Keratinocyte (primary cell): ENCODE results near the gene WNT3. TPM values are rescaled to one million over a fixed set of nuclear protein-coding genes. Genes with fewer than 3 reads are reported as not detected.
A peak's percentile ranks its signal among the peaks of the same experiment; 100 is the strongest.

Experiments
- DNase-seq: peaks from one replicate; pipeline ENCODE4 v3.0.0-alpha.2; 2011; ENCODE audit warnings: low read depth, missing footprints, low spot score
- FAIRE-seq: peaks from 2 replicates; lab custom pipeline; 2011; peaks lifted over from hg19 to GRCh38; lab: Jason Lieb, UNC
- H2AFZ ChIP-seq: 2 replicates; pipeline ENCODE4 v1.6.0; 2012; ENCODE audit warnings: low read length, control low read depth, inconsistent platforms; ENCODE audit not compliant: control insufficient read depth
- H3K27ac ChIP-seq: 2 replicates; pipeline ENCODE4 v1.5.1; 2011; ENCODE audit warnings: low read length; ENCODE audit not compliant: control insufficient read depth, insufficient read depth
- H3K27me3 ChIP-seq: 3 replicates; pipeline ENCODE4 v1.6.0; 2011; ENCODE audit warnings: low read length; ENCODE audit not compliant: control insufficient read depth, insufficient read depth; ENCODE audit errors: extremely low read depth
- H3K36me3 ChIP-seq, 2 experiments: 2 replicates in 1 of 2; 3 replicates in 1 of 2; pipeline ENCODE4 v1.5.1; 2011; ENCODE audit warnings: low read length in 2 of 2, mild to moderate bottlenecking in 1 of 2; ENCODE audit not compliant: control insufficient read depth in 2 of 2, insufficient read depth in 2 of 2; ENCODE audit errors: extremely low read depth in 1 of 2
- H3K4me1 ChIP-seq: 3 replicates; pipeline ENCODE4 v1.5.1; 2011; ENCODE audit warnings: low read length; ENCODE audit not compliant: control insufficient read depth, insufficient read depth; ENCODE audit errors: extremely low read depth
- H3K4me2 ChIP-seq: 3 replicates; pipeline ENCODE4 v1.6.0; 2011; ENCODE audit warnings: low read depth, low read length; ENCODE audit not compliant: control insufficient read depth, insufficient read depth; ENCODE audit errors: extremely low read depth
- H3K4me3 ChIP-seq, 3 experiments: fragments of 200-600 bp in 1 of 3; sonication (generic) in 1 of 3; 2 replicates in 2 of 3; 3 replicates in 1 of 3; pipeline ENCODE4 v1.5.1; 2011 to 2016; ENCODE audit warnings: low read length in 3 of 3, mild to moderate bottlenecking in 3 of 3, control low read depth in 2 of 3, inconsistent platforms in 1 of 3, low read depth in 1 of 3, mixed read lengths in 1 of 3, mixed run types in 1 of 3, moderate library complexity in 1 of 3; ENCODE audit not compliant: control insufficient read depth in 2 of 3, insufficient read depth in 2 of 3; ENCODE audit errors: extremely low read depth in 1 of 3
- H3K79me2 ChIP-seq: 2 replicates; pipeline ENCODE4 v1.6.0; 2012; ENCODE audit warnings: low read length; ENCODE audit not compliant: control insufficient read depth, insufficient read depth
- H3K9ac ChIP-seq: 3 replicates; pipeline ENCODE4 v1.6.0; 2011; ENCODE audit warnings: low read length; ENCODE audit not compliant: control insufficient read depth, insufficient read depth; ENCODE audit errors: extremely low read depth
- H3K9me1 ChIP-seq: 3 replicates; pipeline ENCODE4 v1.6.0; 2011; ENCODE audit warnings: low read length; ENCODE audit not compliant: control insufficient read depth, insufficient read depth; ENCODE audit errors: extremely low read depth
- H3K9me3 ChIP-seq: 2 replicates; pipeline ENCODE4 v1.5.1; 2012; ENCODE audit warnings: low read depth, low read length; ENCODE audit not compliant: control insufficient read depth
- H4K20me1 ChIP-seq: 3 replicates; pipeline ENCODE4 v1.6.0; 2011; ENCODE audit warnings: low read length; ENCODE audit not compliant: control insufficient read depth, insufficient read depth; ENCODE audit errors: extremely low read depth
- EZH2 ChIP-seq: IDR thresholded peaks from one replicate; pipeline ENCODE4 v1.6.1; 2012; ENCODE audit warnings: inconsistent platforms, mild to moderate bottlenecking, low read length, moderate library complexity
- dilution Hi-C: fragments of 300-500 bp; cut with MboI; formaldehyde crosslinking; loops from one replicate; pipeline ENCODE4 v1.7.0; 2020; ENCODE audit warnings: low sequenced_read_pairs; ENCODE audit not compliant: extremely low pct_ligation_motif_present
- polyA plus RNA-seq, 5 experiments: library from polyadenylated mRNA; depleted of rRNA in 3 of 5; stranded (reverse) in 3 of 5; stranded (forward) in 1 of 5; unstranded in 1 of 5; fragments of >200 nt; gene quantifications; 1 replicate in 1 of 5; 2 replicates in 3 of 5; 3 replicates in 1 of 5; pipeline versions ENCODE4 v1.2.1 to v1.2.3, GENCODE V29; 2011 to 2012; ENCODE audit warnings: missing spikeins in 2 of 5, low read depth in 1 of 5, low replicate concordance in 1 of 5
- TF ChIP-seq, protein P1 (sequence below), 3 experiments: IDR thresholded peaks in 1 of 3; conservative IDR thresholded peaks in 1 of 3; optimal IDR thresholded peaks in 1 of 3; 2 replicates in 2 of 3; 3 replicates in 1 of 3; pipeline versions ENCODE3 to v1.5.1; 2011; ENCODE audit warnings: low read length in 3 of 3, mild to moderate bottlenecking in 3 of 3, moderate library complexity in 2 of 3, control low read depth in 1 of 3, inconsistent platforms in 1 of 3; ENCODE audit not compliant: insufficient read depth in 2 of 3; ENCODE audit errors: extremely low read depth in 1 of 3

Gene WNT3
- polyA plus RNA-seq, 1 donor (not counting 4 experiments of a cell fraction or from before 2014, with no cell fraction given) = 1.9 TPM

GRCh38 chr17:46815474-46816353 is 2.8 kb downstream of the WNT3 start:
- no peak overlapping the region for H2AFZ ChIP-seq
- DNase-seq (peak; percentile 57), FAIRE-seq (peak; percentile 63)
- H3K27me3 ChIP-seq = peaks cover 40% of the 10 kb centered on the region
- no peak overlapping the region for H3K27ac ChIP-seq
- TF ChIP-seq, protein P1, sequence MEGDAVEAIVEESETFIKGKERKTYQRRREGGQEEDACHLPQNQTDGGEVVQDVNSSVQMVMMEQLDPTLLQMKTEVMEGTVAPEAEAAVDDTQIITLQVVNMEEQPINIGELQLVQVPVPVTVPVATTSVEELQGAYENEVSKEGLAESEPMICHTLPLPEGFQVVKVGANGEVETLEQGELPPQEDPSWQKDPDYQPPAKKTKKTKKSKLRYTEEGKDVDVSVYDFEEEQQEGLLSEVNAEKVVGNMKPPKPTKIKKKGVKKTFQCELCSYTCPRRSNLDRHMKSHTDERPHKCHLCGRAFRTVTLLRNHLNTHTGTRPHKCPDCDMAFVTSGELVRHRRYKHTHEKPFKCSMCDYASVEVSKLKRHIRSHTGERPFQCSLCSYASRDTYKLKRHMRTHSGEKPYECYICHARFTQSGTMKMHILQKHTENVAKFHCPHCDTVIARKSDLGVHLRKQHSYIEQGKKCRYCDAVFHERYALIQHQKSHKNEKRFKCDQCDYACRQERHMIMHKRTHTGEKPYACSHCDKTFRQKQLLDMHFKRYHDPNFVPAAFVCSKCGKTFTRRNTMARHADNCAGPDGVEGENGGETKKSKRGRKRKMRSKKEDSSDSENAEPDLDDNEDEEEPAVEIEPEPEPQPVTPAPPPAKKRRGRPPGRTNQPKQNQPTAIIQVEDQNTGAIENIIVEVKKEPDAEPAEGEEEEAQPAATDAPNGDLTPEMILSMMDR (optimal IDR thresholded peaks at IDR 0.05 in 1 of 3, IDR thresholded peaks at IDR 0.05 in 1 of 3, conservative IDR thresholded peaks at IDR 0.05 in 1 of 3; ENCODE audit: extremely low read depth in 1 of 3, insufficient read depth in 2 of 3, low read length in 3 of 3) = no peak
- no peak for TF ChIP-seq EZH2
- no peaks in the 10 kb centered on the region for H3K79me2 ChIP-seq
- dilution Hi-C loops = no loop called here
- no peaks in the 10 kb centered on the region for H4K20me1 ChIP-seq
- H3K9me1 ChIP-seq = no peaks in the 10 kb centered on the region
- no peaks in the 10 kb centered on the region for H3K36me3 ChIP-seq
- peak overlapping the region; percentile 22 for H3K9ac ChIP-seq
- no peaks in the 10 kb centered on the region for H3K9me3 ChIP-seq
- H3K4me2 ChIP-seq = peak overlapping the region; percentile 43
- H3K4me1 ChIP-seq = peaks cover 43% of the 10 kb centered on the region
- H3K4me3 ChIP-seq = no peak overlapping the region

DNA sequence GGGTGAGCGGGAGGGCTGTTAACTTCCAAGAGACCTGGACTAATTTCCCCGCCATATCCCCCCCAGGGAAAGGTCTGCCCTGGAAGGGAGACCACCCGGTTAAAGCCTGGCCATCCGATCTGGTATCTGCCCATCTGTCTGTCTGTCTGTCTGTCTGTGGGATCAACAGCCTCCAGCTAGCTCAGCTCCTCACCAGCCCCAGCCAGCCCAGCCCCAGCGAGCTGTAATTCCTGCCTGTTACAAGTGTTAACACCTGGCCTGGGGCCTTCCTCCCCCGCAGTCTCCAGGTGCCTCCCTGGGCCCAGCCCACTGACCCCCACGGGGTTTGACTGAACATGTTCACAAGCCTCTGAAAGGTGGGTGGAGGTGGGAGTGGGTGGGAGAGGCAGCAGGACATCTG is 4.0 kb downstream of the WNT3 start:
- dilution Hi-C loops = no loop called here
- no peaks in the 10 kb centered on the region for H3K36me3 ChIP-seq
- H3K9me3 ChIP-seq = no peaks in the 10 kb centered on the region
- H3K4me3 ChIP-seq = no peak overlapping the region
- H2AFZ ChIP-seq = no peak overlapping the region
- H3K4me1 ChIP-seq = peaks cover 33% of the 10 kb centered on the region
- H3K79me2 ChIP-seq = no peaks in the 10 kb centered on the region
- peaks cover 28% of the 10 kb centered on the region for H3K27me3 ChIP-seq
- H3K9me1 ChIP-seq = no peaks in the 10 kb centered on the region
- DNase-seq = no peak
- FAIRE-seq = no peak
- no peak overlapping the region for H3K27ac ChIP-seq
- TF ChIP-seq EZH2 = no peak
- TF ChIP-seq, protein P1 (optimal IDR thresholded peaks at IDR 0.05 in 1 of 3, IDR thresholded peaks at IDR 0.05 in 1 of 3, conservative IDR thresholded peaks at IDR 0.05 in 1 of 3; ENCODE audit: extremely low read depth in 1 of 3, insufficient read depth in 2 of 3, low read length in 3 of 3) = no peak
- H3K4me2 ChIP-seq = no peak overlapping the region
- no peak overlapping the region for H3K9ac ChIP-seq
- H4K20me1 ChIP-seq = no peaks in the 10 kb centered on the region
